Stimulated activated naive B cell treated with anti-CD40 and anti-IgM and Interleukin-4, amounts not matched to agents 10 μg/mL and 1 μg/mL and 100 μg/mL, for 72 hours (primary cell): ENCODE measurements around the gene HTRA1.

Source experiments
- ATAC-seq, 2 donors: fragments of 150-1000 bp; cut with Tn5 transposase; replicated peaks; 2 replicates each; pipeline ENCODE4 v1.10.0; 2021; ENCODE audit warnings: moderate library complexity in 1 of 2
- DNase-seq: peaks from one replicate; pipeline ENCODE4 v3.0.0; 2021
- H3K27ac Mint-ChIP-seq: one replicate; pipeline ENCODE4 v1.8.0; 2022; ENCODE audit warnings: mild to moderate bottlenecking, mixed read lengths
- H3K27me3 Mint-ChIP-seq, 2 donors: one replicate each; pipeline ENCODE4 v1.8.0; 2022; ENCODE audit warnings: mixed read lengths in 2 of 2
- H3K36me3 Mint-ChIP-seq, 2 donors: one replicate each; pipeline ENCODE4 v1.8.0; 2022; ENCODE audit warnings: mixed read lengths in 2 of 2, mild to moderate bottlenecking in 1 of 2
- H3K4me1 Mint-ChIP-seq, 2 donors: one replicate each; pipeline ENCODE4 v1.8.0; 2022; ENCODE audit warnings: mixed read lengths in 2 of 2, mild to moderate bottlenecking in 1 of 2
- H3K4me3 Mint-ChIP-seq, 2 donors: one replicate each; pipeline ENCODE4 v1.8.0; 2022; ENCODE audit warnings: mild to moderate bottlenecking in 2 of 2, mixed read lengths in 2 of 2, moderate library complexity in 1 of 2
- H3K9me3 Mint-ChIP-seq, 2 donors: one replicate each; pipeline ENCODE4 v1.8.0; 2022; ENCODE audit warnings: mixed read lengths in 2 of 2, mild to moderate bottlenecking in 1 of 2

The HTRA1 gene

GRCh38 chr10:122445469-122445868, 15.9 kb upstream of the HTRA1 start:
- Mint-ChIP-seq H3K36me3 (peaks cover 1% of the 10 kb centered on the region in 2 donors), H3K27me3 (peaks cover 22 to 34% of the 10 kb centered on the region in 2 donors), H3K4me3 (no peak overlapping the region), H3K9me3 (peaks cover under 1 to 1% of the 10 kb centered on the region in 2 donors), H3K4me1 (no peaks in the 10 kb centered on the region), H3K27ac (no peak overlapping the region)
- DNase-seq (no peak), ATAC-seq (no peak)

- Mint-ChIP-seq H3K27me3 (peaks cover 26 to 38% of the 10 kb centered on the region in 2 donors), H3K4me3 (no peak overlapping the region), H3K9me3 (no peaks in the 10 kb centered on the region), H3K27ac (no peak overlapping the region), H3K4me1 (no peaks in the 10 kb centered on the region), H3K36me3 (no peaks in the 10 kb centered on the region)
- ATAC-seq = no peak
- DNase-seq = no peak
These were observed 15.4 kb upstream of the HTRA1 start for GRCh38 chr10:122445904-122446303.

GRCh38 chr10:122446668-122447423, 14.5 kb upstream of the HTRA1 start:
- Mint-ChIP-seq H3K4me1 (no peaks in the 10 kb centered on the region), H3K9me3 (no peaks in the 10 kb centered on the region), H3K4me3 (no peak overlapping the region), H3K27me3 (peaks cover 32 to 46% of the 10 kb centered on the region in 2 donors), H3K27ac (no peak overlapping the region), H3K36me3 (no peaks in the 10 kb centered on the region)
- ATAC-seq (peak in 1 of 2 donors; percentile 27), DNase-seq (no peak)

GRCh38 chr10:122448600-122448999, 12.8 kb upstream of the HTRA1 start:
- ATAC-seq = no peak
- no peaks in the 10 kb centered on the region for H3K9me3 Mint-ChIP-seq
- no peak overlapping the region for H3K27ac Mint-ChIP-seq
- no peak for DNase-seq
- no peak overlapping the region for H3K4me3 Mint-ChIP-seq
- H3K36me3 Mint-ChIP-seq = no peaks in the 10 kb centered on the region
- H3K4me1 Mint-ChIP-seq = no peaks in the 10 kb centered on the region
- peaks cover 32 to 55% of the 10 kb centered on the region in 2 donors for H3K27me3 Mint-ChIP-seq

GRCh38 chr10:122449153-122449552, 12.2 kb upstream of the HTRA1 start:
- H3K36me3 Mint-ChIP-seq = no peaks in the 10 kb centered on the region
- no peak for DNase-seq

GRCh38 chr10:122450353-122450990, 10.9 kb upstream of the HTRA1 start:
- H3K9me3 Mint-ChIP-seq = no peaks in the 10 kb centered on the region
- no peak overlapping the region for H3K4me3 Mint-ChIP-seq
- no peaks in the 10 kb centered on the region for H3K4me1 Mint-ChIP-seq
- DNase-seq (no peak), ATAC-seq (no peak)
- H3K27ac Mint-ChIP-seq = no peak overlapping the region
- H3K36me3 Mint-ChIP-seq = no peaks in the 10 kb centered on the region
- H3K27me3 Mint-ChIP-seq = peaks cover 35 to 58% of the 10 kb centered on the region in 2 donors

More at GRCh38 chr10:122449153-122449552, 12.2 kb upstream of the HTRA1 start:
- Mint-ChIP-seq H3K9me3 (no peaks in the 10 kb centered on the region), H3K4me1 (no peaks in the 10 kb centered on the region), H3K27me3 (peaks cover 32 to 56% of the 10 kb centered on the region in 2 donors), H3K27ac (no peak overlapping the region), H3K4me3 (no peak overlapping the region)
- no peak for ATAC-seq

GRCh38 chr10:122454071-122454470, 7.3 kb upstream of the HTRA1 start:
- no peaks in the 10 kb centered on the region for H3K4me1 Mint-ChIP-seq
- no peaks in the 10 kb centered on the region for H3K36me3 Mint-ChIP-seq
- H3K4me3 Mint-ChIP-seq = no peak overlapping the region
- peaks cover 58 to 63% of the 10 kb centered on the region in 2 donors for H3K27me3 Mint-ChIP-seq
- no peak overlapping the region for H3K27ac Mint-ChIP-seq
- H3K9me3 Mint-ChIP-seq = no peaks in the 10 kb centered on the region
- ATAC-seq (no peak), DNase-seq (no peak)

- H3K4me3 Mint-ChIP-seq = no peak within 1 kb of the TSS
- no peaks in the 10 kb centered on the region for H3K9me3 Mint-ChIP-seq
- no peak for ATAC-seq
- DNase-seq = no peak
- H3K27me3 Mint-ChIP-seq = peaks cover 58 to 66% of the 10 kb centered on the region in 2 donors
- H3K36me3 Mint-ChIP-seq = no peaks in the 10 kb centered on the region
- no peaks in the 10 kb centered on the region for H3K4me1 Mint-ChIP-seq
- no peak within 1 kb of the TSS for H3K27ac Mint-ChIP-seq
These were observed 6.7 kb upstream of the HTRA1 start, which contains the start of gene ARMS2 for GRCh38 chr10:122454603-122455080. Gene ARMS2, plus strand, starts transcription at chr10:122454653. Its CDS starts 75 bp downstream, at chr10:122454728.

- H3K4me1 Mint-ChIP-seq = peaks cover 0 to under 1% of the 10 kb centered on the region in 2 donors
- no peaks in the 10 kb centered on the region for H3K36me3 Mint-ChIP-seq
- DNase-seq (no peak), ATAC-seq (no peak)
- no peak overlapping the region for H3K4me3 Mint-ChIP-seq
- no peak overlapping the region for H3K27ac Mint-ChIP-seq
- H3K9me3 Mint-ChIP-seq = no peaks in the 10 kb centered on the region
- peaks cover 56 to 68% of the 10 kb centered on the region in 2 donors for H3K27me3 Mint-ChIP-seq
These were observed 5.8 kb upstream of the HTRA1 start for GRCh38 chr10:122455376-122456079.

GRCh38 chr10:122457934-122458333, 3.4 kb upstream of the HTRA1 start:
- Mint-ChIP-seq H3K4me1 (peaks cover 8 to 10% of the 10 kb centered on the region in 2 donors), H3K36me3 (no peaks in the 10 kb centered on the region), H3K27ac (no peak overlapping the region), H3K9me3 (no peaks in the 10 kb centered on the region), H3K4me3 (no peak overlapping the region), H3K27me3 (peaks cover 58 to 62% of the 10 kb centered on the region in 2 donors)
- ATAC-seq = no peak
- no peak for DNase-seq

GRCh38 chr10:122458693-122459092, 2.7 kb upstream of the HTRA1 start:
- ATAC-seq (no peak), DNase-seq (no peak)
- Mint-ChIP-seq H3K4me3 (no peak overlapping the region), H3K9me3 (no peaks in the 10 kb centered on the region), H3K4me1 (peaks cover 9 to 11% of the 10 kb centered on the region in 2 donors), H3K36me3 (no peaks in the 10 kb centered on the region), H3K27me3 (peaks cover 65 to 67% of the 10 kb centered on the region in 2 donors), H3K27ac (no peak overlapping the region)

GRCh38 chr10:122459561-122460273, 1.6 kb upstream of the HTRA1 start:
- Mint-ChIP-seq H3K4me1 (peaks cover 9 to 11% of the 10 kb centered on the region in 2 donors), H3K27ac (no peak overlapping the region), H3K4me3 (peak overlapping the region in 1 of 2 donors; percentile 18), H3K36me3 (no peaks in the 10 kb centered on the region), H3K27me3 (peaks cover 69 to 70% of the 10 kb centered on the region in 2 donors), H3K9me3 (no peaks in the 10 kb centered on the region)
- no peak for ATAC-seq
- no peak for DNase-seq

- Mint-ChIP-seq H3K4me3 (peak overlapping the region in 1 of 2 donors; percentile 25), H3K4me1 (peaks cover 9 to 11% of the 10 kb centered on the region in 2 donors), H3K9me3 (no peaks in the 10 kb centered on the region), H3K27ac (no peak overlapping the region), H3K27me3 (peaks cover 67 to 71% of the 10 kb centered on the region in 2 donors), H3K36me3 (no peaks in the 10 kb centered on the region)
- no peak for ATAC-seq
- no peak for DNase-seq
These were observed 461 bp upstream of the HTRA1 start for GRCh38 chr10:122460891-122461293.
